HEK293 (cell line): ENCODE data around the gene SFMBT2.

Source experiments
- BCL11A ChIP-seq: fragments of 450-650 bp; formaldehyde crosslinking; IDR thresholded peaks from 2 replicates; pipeline ENCODE4 v1.5.1; 2016; ENCODE audit warnings: low read depth, missing biosample characterization, missing genetic modification characterization
- BCL6B ChIP-seq: fragments of 450-650 bp; formaldehyde crosslinking; IDR thresholded peaks from 2 replicates; pipeline ENCODE4 v1.5.1; 2017; ENCODE audit warnings: missing biosample characterization, missing genetic modification characterization
- FEZF1 ChIP-seq: fragments of 450-650 bp; formaldehyde crosslinking; IDR thresholded peaks from 2 replicates; pipeline ENCODE4 v1.5.1; 2016; ENCODE audit warnings: missing biosample characterization, missing genetic modification characterization
- GLIS2 ChIP-seq: fragments of 450-650 bp; formaldehyde crosslinking; IDR thresholded peaks from 2 replicates; pipeline ENCODE4 v1.5.1; 2016; ENCODE audit warnings: missing biosample characterization, missing genetic modification characterization
- KLF16 ChIP-seq: fragments of 450-650 bp; formaldehyde crosslinking; IDR thresholded peaks from 2 replicates; pipeline ENCODE4 v1.5.1; 2017; ENCODE audit warnings: missing biosample characterization, missing genetic modification characterization
- MEIS1 ChIP-seq: sonication (generic); formaldehyde crosslinking; IDR thresholded peaks from 2 replicates; pipeline ENCODE4 v1.8.1; 2022; ENCODE audit warnings: missing genetic modification reagents, mild to moderate bottlenecking, borderline replicate concordance
- SETDB1 ChIP-seq: IDR thresholded peaks from one replicate; pipeline ENCODE4 v1.6.1; 2017; ENCODE audit warnings: mild to moderate bottlenecking, low read length, moderate library complexity, mixed read lengths; ENCODE audit not compliant: insufficient read length
- TSHZ1 ChIP-seq: fragments of 450-650 bp; formaldehyde crosslinking; IDR thresholded peaks from 2 replicates; pipeline ENCODE4 v1.5.1; 2016; ENCODE audit warnings: missing biosample characterization, missing genetic modification characterization, borderline replicate concordance
- WT1 ChIP-seq: fragments of 450-650 bp; formaldehyde crosslinking; IDR thresholded peaks from 2 replicates; pipeline ENCODE4 v1.5.1; 2016; ENCODE audit warnings: missing biosample characterization, missing genetic modification characterization
- ZBTB48 ChIP-seq: fragments of 450-650 bp; formaldehyde crosslinking; IDR thresholded peaks from 2 replicates; pipeline ENCODE4 v1.5.1; 2016; ENCODE audit warnings: missing biosample characterization, missing genetic modification characterization
- ZNF112 ChIP-seq: fragments of 450-650 bp; formaldehyde crosslinking; IDR thresholded peaks from 2 replicates; pipeline ENCODE4 v1.5.0; 2017; ENCODE audit warnings: missing biosample characterization, missing genetic modification characterization
- ZNF114 ChIP-seq: fragments of 450-650 bp; formaldehyde crosslinking; IDR thresholded peaks from 2 replicates; pipeline ENCODE4 v1.5.0; 2017; ENCODE audit warnings: missing biosample characterization, missing genetic modification characterization
- ZNF133 ChIP-seq: fragments of 450-650 bp; formaldehyde crosslinking; IDR thresholded peaks from 2 replicates; pipeline ENCODE4 v1.5.1; 2016; ENCODE audit warnings: missing biosample characterization, missing genetic modification characterization
- ZNF148 ChIP-seq: fragments of 450-650 bp; formaldehyde crosslinking; IDR thresholded peaks from 2 replicates; pipeline ENCODE4 v1.5.0; 2017; ENCODE audit warnings: missing biosample characterization, missing genetic modification characterization, borderline replicate concordance
- ZNF16 ChIP-seq: fragments of 450-650 bp; formaldehyde crosslinking; IDR thresholded peaks from 2 replicates; pipeline ENCODE4 v1.5.1; 2016; ENCODE audit warnings: low read depth, missing biosample characterization, missing genetic modification characterization
- ZNF404 ChIP-seq: fragments of 450-650 bp; formaldehyde crosslinking; IDR thresholded peaks from 2 replicates; pipeline ENCODE4 v1.5.1; 2017; ENCODE audit warnings: missing biosample characterization, missing genetic modification characterization
- ZNF433 ChIP-seq: fragments of 450-650 bp; formaldehyde crosslinking; IDR thresholded peaks from 2 replicates; pipeline ENCODE4 v1.5.1; 2016; ENCODE audit warnings: missing biosample characterization, missing genetic modification characterization, low read depth
- ZNF529 ChIP-seq: fragments of 450-650 bp; formaldehyde crosslinking; IDR thresholded peaks from 2 replicates; pipeline ENCODE4 v1.5.1; 2017; ENCODE audit warnings: missing genetic modification characterization, missing biosample characterization; ENCODE audit not compliant: insufficient replicate concordance
- ZNF624 ChIP-seq: fragments of 450-650 bp; formaldehyde crosslinking; IDR thresholded peaks from 2 replicates; pipeline ENCODE4 v1.5.1; 2017; ENCODE audit warnings: missing biosample characterization, missing genetic modification characterization
- ZNF639 ChIP-seq: fragments of 450-650 bp; formaldehyde crosslinking; IDR thresholded peaks from 2 replicates; pipeline ENCODE4 v1.5.1; 2016; ENCODE audit warnings: missing biosample characterization, missing genetic modification characterization
- ZNF645 ChIP-seq: fragments of 450-650 bp; formaldehyde crosslinking; IDR thresholded peaks from 2 replicates; pipeline ENCODE4; 2016; ENCODE audit warnings: missing biosample characterization, missing genetic modification characterization
- ZNF692 ChIP-seq: fragments of 450-650 bp; formaldehyde crosslinking; IDR thresholded peaks from 2 replicates; pipeline ENCODE4 v1.5.1; 2016; ENCODE audit warnings: missing biosample characterization, missing genetic modification characterization
- ZNF791 ChIP-seq: fragments of 450-650 bp; formaldehyde crosslinking; IDR thresholded peaks from 2 replicates; pipeline ENCODE4 v1.5.1; 2016; ENCODE audit warnings: missing biosample characterization, missing genetic modification characterization
- ZNF830 ChIP-seq: fragments of 450-650 bp; IDR thresholded peaks from 2 replicates; pipeline ENCODE4 v1.5.0; 2018; ENCODE audit warnings: missing biosample characterization, missing genetic modification characterization, low read depth, mild to moderate bottlenecking, moderate library complexity
- ZNF837 ChIP-seq: fragments of 450-650 bp; formaldehyde crosslinking; IDR thresholded peaks from 2 replicates; pipeline ENCODE4 v1.5.1; 2016; ENCODE audit warnings: missing biosample characterization, missing genetic modification characterization
- ZSCAN23 ChIP-seq: fragments of 450-650 bp; formaldehyde crosslinking; IDR thresholded peaks from 2 replicates; pipeline ENCODE4 v1.5.1; 2016; ENCODE audit warnings: missing biosample characterization, missing genetic modification characterization
- TF ChIP-seq, protein P1 (sequence below): sonication (generic); formaldehyde crosslinking; IDR thresholded peaks from 2 replicates; pipeline ENCODE4 v1.8.1; 2022; ENCODE audit warnings: mild to moderate bottlenecking, moderate library complexity, missing genetic modification reagents

The SFMBT2 gene

DNA sequence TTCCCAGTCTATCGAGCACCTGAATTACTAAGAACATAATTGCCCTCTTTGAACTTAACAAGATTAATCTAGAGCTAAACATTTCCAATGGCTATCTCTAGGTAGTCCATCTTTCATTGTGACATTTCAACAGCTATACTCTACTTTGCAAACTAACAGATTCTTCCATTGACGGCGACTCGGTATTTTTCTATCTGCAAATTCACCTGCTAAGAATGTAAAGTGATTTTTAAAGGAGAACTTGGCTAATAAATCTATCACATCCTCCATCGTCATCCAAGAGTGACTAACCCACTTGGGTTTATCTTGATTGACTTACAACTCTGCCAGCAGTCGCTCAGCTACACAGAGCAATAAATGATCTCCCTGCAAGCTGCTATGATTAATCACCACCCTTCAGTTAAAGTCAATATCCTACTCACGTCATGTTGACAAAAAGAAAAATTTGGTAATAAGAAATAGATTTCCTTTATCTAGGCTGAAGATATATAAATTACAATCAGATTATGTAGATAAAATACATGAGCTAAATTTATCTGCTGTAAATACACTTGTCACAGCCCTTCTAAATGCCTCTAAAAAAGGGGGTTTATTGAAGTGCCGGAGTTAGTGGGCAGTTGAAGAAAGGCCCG, 99.5 kb downstream of the SFMBT2 start (continued):
- TF ChIP-seq ZBTB48 (no peak), ZNF645 (tag by site-specific recombination) (no peak), FEZF1 (peak; percentile 97), ZNF791 (no peak), BCL6B (tag by site-specific recombination) (peak; percentile 62), ZNF692 (tag by site-specific recombination) (peak; percentile 57; the same call in 1 of the 2 replicates), ZNF837 (tag by site-specific recombination) (no peak), ZNF112 (tag by site-specific recombination) (no peak), ZNF148 (tag by site-specific recombination) (no peak), ZNF639 (peak; percentile 95), ZNF133 (no peak), ZNF433 (no peak), WT1 (tag by site-specific recombination) (peak; percentile 90), ZSCAN23 (peak; percentile 63; the same call in 1 of the 2 replicates), TSHZ1 (peak; percentile 98), ZNF624 (tag by site-specific recombination) (no peak), ZNF830 (no peak), ZNF404 (no peak), SETDB1 (no peak), ZNF16 (tag by site-specific recombination) (no peak), ZNF114 (tag by site-specific recombination) (no peak), KLF16 (peak; percentile 50; the same call in 1 of the 2 replicates), GLIS2 (peak; percentile 46; the same call in 1 of the 2 replicates), ZNF529 (tag by site-specific recombination) (no peak), MEIS1 (CRISPR knock-in tag) (0 out of 2 replicates have a peak, but pooled peaks have one; percentile 44), BCL11A (peak; percentile 89)
- TF ChIP-seq, protein P1, sequence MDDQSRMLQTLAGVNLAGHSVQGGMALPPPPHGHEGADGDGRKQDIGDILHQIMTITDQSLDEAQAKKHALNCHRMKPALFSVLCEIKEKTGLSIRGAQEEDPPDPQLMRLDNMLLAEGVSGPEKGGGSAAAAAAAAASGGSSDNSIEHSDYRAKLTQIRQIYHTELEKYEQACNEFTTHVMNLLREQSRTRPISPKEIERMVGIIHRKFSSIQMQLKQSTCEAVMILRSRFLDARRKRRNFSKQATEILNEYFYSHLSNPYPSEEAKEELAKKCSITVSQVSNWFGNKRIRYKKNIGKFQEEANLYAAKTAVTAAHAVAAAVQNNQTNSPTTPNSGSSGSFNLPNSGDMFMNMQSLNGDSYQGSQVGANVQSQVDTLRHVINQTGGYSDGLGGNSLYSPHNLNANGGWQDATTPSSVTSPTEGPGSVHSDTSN (CRISPR knock-in tag), result no peak
